T-helper 2 cell treated with Interferon-gamma antibody and Interleukin-4, amounts not matched to agents 5 μg/mL and 100 μg/mL, for 36 hours (primary cell): ENCODE results near the gene SESTD1.

Experiments
- DNase-seq: peaks from one replicate; pipeline ENCODE4 v3.0.0; 2021; ENCODE audit warnings: low spot score
- H3K27ac Mint-ChIP-seq: one replicate; pipeline ENCODE4 v1.8.0; 2021; ENCODE audit warnings: mild to moderate bottlenecking, mixed read lengths
- H3K27me3 Mint-ChIP-seq: one replicate; pipeline ENCODE4 v1.8.0; 2021; ENCODE audit warnings: low read depth, mixed read lengths
- H3K36me3 Mint-ChIP-seq: one replicate; pipeline ENCODE4 v1.8.0; 2021; ENCODE audit warnings: low read depth, mixed read lengths
- H3K4me1 Mint-ChIP-seq: one replicate; pipeline ENCODE4 v1.8.0; 2021; ENCODE audit warnings: low read depth, mixed read lengths
- H3K4me3 Mint-ChIP-seq: one replicate; pipeline ENCODE4 v1.8.0; 2022; ENCODE audit warnings: mild to moderate bottlenecking, moderate library complexity, mixed read lengths
- H3K9me3 Mint-ChIP-seq: one replicate; pipeline ENCODE4 v1.8.0; 2021; ENCODE audit warnings: mixed read lengths

Gene SESTD1

GRCh38 chr2:179264368-179265081 lies at the start of gene SESTD1:
TSS of gene SESTD1 (minus strand) at chr2:179264832. CDS start at chr2:179191841, 72,991 bp downstream.
- Mint-ChIP-seq H3K4me3 (peak within 1 kb of the TSS; percentile 85), H3K27ac (peak within 1 kb of the TSS; percentile 72), H3K4me1 (peaks cover 13% of the 10 kb centered on the region), H3K36me3 (peaks cover 6% of the 10 kb centered on the region), H3K27me3 (peaks cover 39% of the 10 kb centered on the region), H3K9me3 (peaks cover 8% of the 10 kb centered on the region)
- DNase-seq: peak; percentile 64

- Mint-ChIP-seq H3K36me3 (no peaks in the 10 kb centered on the region), H3K27me3 (no peaks in the 10 kb centered on the region), H3K27ac (no peak overlapping the region), H3K4me1 (no peaks in the 10 kb centered on the region), H3K4me3 (no peak overlapping the region), H3K9me3 (no peaks in the 10 kb centered on the region)
- no peak for DNase-seq
Observed at GRCh38 chr2:179313057-179313456, 48.4 kb upstream of the SESTD1 start.

- H3K36me3 Mint-ChIP-seq: no peaks in the 10 kb centered on the region
- no peak overlapping the region for H3K27ac Mint-ChIP-seq
- H3K4me3 Mint-ChIP-seq: no peak overlapping the region
- no peak for DNase-seq
- H3K9me3 Mint-ChIP-seq: no peaks in the 10 kb centered on the region
- H3K27me3 Mint-ChIP-seq: no peaks in the 10 kb centered on the region
- H3K4me1 Mint-ChIP-seq: no peaks in the 10 kb centered on the region
Observed at GRCh38 chr2:179311101-179311500, 46.5 kb upstream of the SESTD1 start.

- no peaks in the 10 kb centered on the region for H3K36me3 Mint-ChIP-seq
- no peak overlapping the region for H3K4me3 Mint-ChIP-seq
- H3K27ac Mint-ChIP-seq: no peak overlapping the region
- H3K4me1 Mint-ChIP-seq: no peaks in the 10 kb centered on the region
- H3K27me3 Mint-ChIP-seq: no peaks in the 10 kb centered on the region
- no peak for DNase-seq
- H3K9me3 Mint-ChIP-seq: no peaks in the 10 kb centered on the region
Observed at GRCh38 chr2:179307616-179308371, 43.2 kb upstream of the SESTD1 start.

GRCh38 chr2:179305125-179305524 lies 40.5 kb upstream of the SESTD1 start:
- H3K27ac Mint-ChIP-seq: no peak overlapping the region

GRCh38 chr2:179304424-179304823 lies 39.8 kb upstream of the SESTD1 start:
- no peak overlapping the region for H3K4me3 Mint-ChIP-seq
- no peak overlapping the region for H3K27ac Mint-ChIP-seq
- DNase-seq: no peak
- no peaks in the 10 kb centered on the region for H3K4me1 Mint-ChIP-seq
- no peaks in the 10 kb centered on the region for H3K36me3 Mint-ChIP-seq
- peaks cover 2% of the 10 kb centered on the region for H3K27me3 Mint-ChIP-seq
- no peaks in the 10 kb centered on the region for H3K9me3 Mint-ChIP-seq

More at GRCh38 chr2:179305125-179305524, 40.5 kb upstream of the SESTD1 start:
- Mint-ChIP-seq H3K27me3 (peaks cover 2% of the 10 kb centered on the region), H3K4me3 (no peak overlapping the region), H3K36me3 (no peaks in the 10 kb centered on the region), H3K9me3 (no peaks in the 10 kb centered on the region), H3K4me1 (no peaks in the 10 kb centered on the region)
- DNase-seq: no peak

- Mint-ChIP-seq H3K27ac (no peak overlapping the region), H3K27me3 (peaks cover 2% of the 10 kb centered on the region), H3K4me1 (no peaks in the 10 kb centered on the region), H3K36me3 (no peaks in the 10 kb centered on the region), H3K4me3 (no peak overlapping the region), H3K9me3 (no peaks in the 10 kb centered on the region)
- DNase-seq: no peak
Observed at GRCh38 chr2:179302764-179303571, 38.3 kb upstream of the SESTD1 start.

GRCh38 chr2:179302149-179302548 lies 37.5 kb upstream of the SESTD1 start:
- no peak overlapping the region for H3K27ac Mint-ChIP-seq

GRCh38 chr2:179298666-179299065 lies 34.0 kb upstream of the SESTD1 start:
- Mint-ChIP-seq H3K27me3 (peaks cover 2% of the 10 kb centered on the region), H3K9me3 (no peaks in the 10 kb centered on the region), H3K4me3 (no peak overlapping the region), H3K4me1 (no peaks in the 10 kb centered on the region), H3K27ac (no peak overlapping the region), H3K36me3 (no peaks in the 10 kb centered on the region)
- DNase-seq: no peak

More at GRCh38 chr2:179302149-179302548, 37.5 kb upstream of the SESTD1 start:
- no peak for DNase-seq
- H3K9me3 Mint-ChIP-seq: no peaks in the 10 kb centered on the region
- peaks cover 2% of the 10 kb centered on the region for H3K27me3 Mint-ChIP-seq
- no peaks in the 10 kb centered on the region for H3K4me1 Mint-ChIP-seq
- no peaks in the 10 kb centered on the region for H3K36me3 Mint-ChIP-seq
- H3K4me3 Mint-ChIP-seq: no peak overlapping the region

- no peak overlapping the region for H3K4me3 Mint-ChIP-seq
- H3K9me3 Mint-ChIP-seq: no peaks in the 10 kb centered on the region
- H3K27me3 Mint-ChIP-seq: peaks cover 2% of the 10 kb centered on the region
- no peak overlapping the region for H3K27ac Mint-ChIP-seq
- DNase-seq: no peak
- H3K4me1 Mint-ChIP-seq: no peaks in the 10 kb centered on the region
- H3K36me3 Mint-ChIP-seq: no peaks in the 10 kb centered on the region
Observed at GRCh38 chr2:179297927-179298326, 33.3 kb upstream of the SESTD1 start.

GRCh38 chr2:179290329-179290728 lies 25.7 kb upstream of the SESTD1 start:
- Mint-ChIP-seq H3K4me1 (no peaks in the 10 kb centered on the region), H3K4me3 (no peak overlapping the region), H3K9me3 (no peaks in the 10 kb centered on the region), H3K27ac (no peak overlapping the region), H3K36me3 (no peaks in the 10 kb centered on the region), H3K27me3 (no peaks in the 10 kb centered on the region)
- no peak for DNase-seq

- H3K27ac Mint-ChIP-seq: no peak overlapping the region
- H3K36me3 Mint-ChIP-seq: no peaks in the 10 kb centered on the region
- no peaks in the 10 kb centered on the region for H3K4me1 Mint-ChIP-seq
- H3K9me3 Mint-ChIP-seq: no peaks in the 10 kb centered on the region
- no peak overlapping the region for H3K4me3 Mint-ChIP-seq
- peaks cover 23% of the 10 kb centered on the region for H3K27me3 Mint-ChIP-seq
- DNase-seq: no peak
Observed at GRCh38 chr2:179285060-179285459, 20.4 kb upstream of the SESTD1 start.

GRCh38 chr2:179277429-179278196 lies 13.0 kb upstream of the SESTD1 start:
- Mint-ChIP-seq H3K9me3 (no peaks in the 10 kb centered on the region), H3K27ac (no peak overlapping the region), H3K4me3 (no peak overlapping the region)

More at GRCh38 chr2:179277429-179278196, 13.0 kb upstream of the SESTD1 start:
- Mint-ChIP-seq H3K36me3 (no peaks in the 10 kb centered on the region), H3K4me1 (peaks cover 8% of the 10 kb centered on the region), H3K27me3 (peaks cover 30% of the 10 kb centered on the region)
- DNase-seq: no peak
